DOHH2 (cell line): ENCODE results near the gene IRX2.

Experiments used
- H3F3A ChIP-seq: fragments of 200-600 bp; sonication (generic), shearing (Covaris generic); 2 replicates; pipeline ENCODE4 v1.6.0; 2016; ENCODE audit warnings: antibody characterized with exemption, mild to moderate bottlenecking; ENCODE audit not compliant: control insufficient read depth, insufficient read depth
- H3K27ac ChIP-seq: fragments of 200-600 bp; sonication (generic); 2 replicates; pipeline ENCODE4 v1.5.1; 2014; ENCODE audit warnings: low read depth, mild to moderate bottlenecking, low read length, moderate library complexity
- H3K27me3 ChIP-seq: fragments of 200-600 bp; sonication (generic); 2 replicates; pipeline ENCODE4 v1.6.1; 2014; ENCODE audit warnings: mild to moderate bottlenecking, low read length, mixed read lengths; ENCODE audit not compliant: control insufficient read depth
- H3K36me3 ChIP-seq: fragments of 200-600 bp; sonication (generic); 2 replicates; pipeline ENCODE4 v1.6.1; 2014; ENCODE audit warnings: mild to moderate bottlenecking, low read length, moderate library complexity, mixed read lengths; ENCODE audit not compliant: control insufficient read depth
- H3K4me1 ChIP-seq: fragments of 200-600 bp; sonication (generic); 2 replicates; pipeline ENCODE4 v1.6.1; 2014; ENCODE audit warnings: mild to moderate bottlenecking, low read length, mixed read lengths; ENCODE audit not compliant: control insufficient read depth
- H3K4me2 ChIP-seq: fragments of 200-600 bp; sonication (generic); 2 replicates; pipeline ENCODE4 v1.6.0; 2014; ENCODE audit warnings: mild to moderate bottlenecking, low read length, moderate library complexity
- H3K4me3 ChIP-seq: fragments of 200-600 bp; sonication (generic); 2 replicates; pipeline ENCODE4 v1.5.1; 2014; ENCODE audit warnings: mild to moderate bottlenecking, low read length, mixed read lengths
- H3K79me2 ChIP-seq: fragments of 200-600 bp; sonication (generic); 2 replicates; pipeline ENCODE4 v1.6.1; 2014; ENCODE audit warnings: mild to moderate bottlenecking, low read length, mixed read lengths; ENCODE audit not compliant: control insufficient read depth
- H3K9me2 ChIP-seq: fragments of 200-600 bp; sonication (generic); replicated peaks from 2 replicates; pipeline ENCODE4 v1.6.1; 2014; ENCODE audit warnings: mild to moderate bottlenecking, low read length, mixed read lengths; ENCODE audit not compliant: control insufficient read depth
- H3K9me3 ChIP-seq: fragments of 200-600 bp; sonication (generic); 2 replicates; pipeline ENCODE4 v1.6.1; 2014; ENCODE audit warnings: antibody characterized with exemption, low read length, mixed read lengths; ENCODE audit not compliant: control insufficient read depth, insufficient read depth
- H4K20me1 ChIP-seq: fragments of 200-600 bp; sonication (generic); 2 replicates; pipeline ENCODE4 v1.6.0; 2014; ENCODE audit warnings: low read depth, mild to moderate bottlenecking, antibody characterized with exemption, low read length, moderate library complexity; ENCODE audit not compliant: control insufficient read depth, insufficient read depth
- EZH2phosphoT487 ChIP-seq: fragments of 200-600 bp; sonication (generic); IDR thresholded peaks from 2 replicates; pipeline ENCODE4 v1.6.1; 2017; ENCODE audit warnings: borderline replicate concordance, mild to moderate bottlenecking, antibody characterized with exemption, low read length, moderate library complexity, mixed read lengths
- TF ChIP-seq, protein P1 (sequence below): fragments of 200-600 bp; sonication (generic); IDR thresholded peaks from one replicate; pipeline ENCODE4 v1.5.1; 2014; ENCODE audit warnings: antibody characterized with exemption, mild to moderate bottlenecking, low read depth, low read length; ENCODE audit not compliant: poor library complexity, severe bottlenecking

Gene IRX2

DNA sequence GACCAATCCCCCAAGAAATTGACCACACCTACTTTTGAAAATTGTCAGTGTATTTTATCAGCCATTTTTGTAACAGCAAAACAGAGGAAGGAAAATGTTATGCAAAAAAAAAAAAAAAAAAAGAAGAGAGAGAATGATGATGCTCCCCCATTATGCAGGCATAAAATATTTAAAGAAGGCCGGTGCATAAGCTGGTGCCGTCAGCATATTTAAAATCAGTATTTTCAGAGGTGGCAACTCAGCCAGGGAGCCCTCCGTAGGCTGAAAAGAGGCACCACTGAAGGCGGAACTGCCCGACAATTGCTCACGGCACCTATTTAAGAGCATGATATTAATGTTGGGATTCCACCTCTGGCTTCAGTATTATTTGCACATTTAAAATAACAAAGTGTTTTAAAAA, 33.4 kb downstream of the IRX2 start:
- no peaks in the 10 kb centered on the region for H3F3A ChIP-seq
- TF ChIP-seq, protein P1, sequence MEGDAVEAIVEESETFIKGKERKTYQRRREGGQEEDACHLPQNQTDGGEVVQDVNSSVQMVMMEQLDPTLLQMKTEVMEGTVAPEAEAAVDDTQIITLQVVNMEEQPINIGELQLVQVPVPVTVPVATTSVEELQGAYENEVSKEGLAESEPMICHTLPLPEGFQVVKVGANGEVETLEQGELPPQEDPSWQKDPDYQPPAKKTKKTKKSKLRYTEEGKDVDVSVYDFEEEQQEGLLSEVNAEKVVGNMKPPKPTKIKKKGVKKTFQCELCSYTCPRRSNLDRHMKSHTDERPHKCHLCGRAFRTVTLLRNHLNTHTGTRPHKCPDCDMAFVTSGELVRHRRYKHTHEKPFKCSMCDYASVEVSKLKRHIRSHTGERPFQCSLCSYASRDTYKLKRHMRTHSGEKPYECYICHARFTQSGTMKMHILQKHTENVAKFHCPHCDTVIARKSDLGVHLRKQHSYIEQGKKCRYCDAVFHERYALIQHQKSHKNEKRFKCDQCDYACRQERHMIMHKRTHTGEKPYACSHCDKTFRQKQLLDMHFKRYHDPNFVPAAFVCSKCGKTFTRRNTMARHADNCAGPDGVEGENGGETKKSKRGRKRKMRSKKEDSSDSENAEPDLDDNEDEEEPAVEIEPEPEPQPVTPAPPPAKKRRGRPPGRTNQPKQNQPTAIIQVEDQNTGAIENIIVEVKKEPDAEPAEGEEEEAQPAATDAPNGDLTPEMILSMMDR = no peak
- TF ChIP-seq EZH2phosphoT487 = no peak
- H3K79me2 ChIP-seq = no peaks in the 10 kb centered on the region
- H3K36me3 ChIP-seq = no peaks in the 10 kb centered on the region
- H3K4me2 ChIP-seq = no peak overlapping the region
- H3K27me3 ChIP-seq = no peaks in the 10 kb centered on the region
- H4K20me1 ChIP-seq = no peaks in the 10 kb centered on the region
- H3K4me3 ChIP-seq = no peak overlapping the region
- H3K4me1 ChIP-seq = no peaks in the 10 kb centered on the region
- H3K27ac ChIP-seq = no peak overlapping the region
- H3K9me3 ChIP-seq = peaks cover 14% of the 10 kb centered on the region; the same call in 1 of the 2 replicates
- no peaks in the 10 kb centered on the region for H3K9me2 ChIP-seq

DNA sequence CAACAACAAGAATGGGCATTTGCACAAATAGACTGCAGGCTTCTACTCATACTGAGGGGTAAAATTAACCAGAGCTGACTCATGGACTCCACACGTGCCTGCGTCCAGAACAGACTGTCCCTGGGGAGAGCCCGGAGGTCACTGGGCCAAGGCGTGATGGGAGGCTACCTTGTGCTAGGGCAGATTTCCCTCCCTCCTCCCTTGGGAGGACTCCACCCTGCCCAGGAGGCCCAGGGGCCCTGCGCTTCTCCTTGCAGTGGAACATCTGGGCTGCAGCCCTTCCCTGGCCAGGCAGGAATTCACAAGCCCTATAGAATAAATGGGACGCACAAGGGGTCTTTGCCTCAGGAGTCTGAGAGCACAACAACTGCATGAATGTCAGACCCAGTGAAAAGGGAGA, 35.6 kb downstream of the IRX2 start:
- Histone ChIP-seq H3K4me2 (no peak overlapping the region), H3K9me3 (peaks cover 14% of the 10 kb centered on the region; the same call in 1 of the 2 replicates), H3K79me2 (no peaks in the 10 kb centered on the region), H3K9me2 (no peaks in the 10 kb centered on the region), H3K36me3 (no peaks in the 10 kb centered on the region), H4K20me1 (no peaks in the 10 kb centered on the region), H3K4me1 (no peaks in the 10 kb centered on the region), H3K27me3 (no peaks in the 10 kb centered on the region), H3K27ac (no peak overlapping the region), H3F3A (no peaks in the 10 kb centered on the region), H3K4me3 (no peak overlapping the region)
- TF ChIP-seq EZH2phosphoT487 = no peak
- TF ChIP-seq, protein P1 = no peak

DNA sequence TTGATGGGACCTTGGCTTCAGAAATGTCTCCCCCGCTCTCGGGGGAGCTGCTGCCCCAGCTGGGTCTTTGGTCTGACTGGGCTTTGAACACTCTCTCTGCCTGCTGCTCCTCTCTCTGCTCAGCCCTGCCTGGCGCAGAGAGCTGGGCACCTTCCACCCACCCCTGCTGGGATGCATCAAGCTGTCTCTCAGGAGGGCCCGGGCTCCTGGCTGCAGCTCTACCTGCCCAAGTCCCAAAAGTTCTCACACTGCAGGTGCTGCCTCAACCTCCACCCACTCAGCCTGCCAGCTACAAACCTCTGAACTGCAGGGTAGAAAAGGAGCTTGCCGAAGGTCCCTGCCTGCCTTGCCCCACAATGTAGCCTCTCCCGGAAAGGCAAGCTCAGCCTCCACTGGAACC, 36.7 kb downstream of the IRX2 start:
- no peaks in the 10 kb centered on the region for H3K27me3 ChIP-seq
- no peak overlapping the region for H3K4me3 ChIP-seq
- no peak for TF ChIP-seq EZH2phosphoT487
- TF ChIP-seq, protein P1 = no peak
- H3K36me3 ChIP-seq = no peaks in the 10 kb centered on the region
- H3K9me3 ChIP-seq = peaks cover 14% of the 10 kb centered on the region; the same call in 1 of the 2 replicates
- H3K4me1 ChIP-seq = no peaks in the 10 kb centered on the region
- H3K9me2 ChIP-seq = no peaks in the 10 kb centered on the region
- H3K79me2 ChIP-seq = no peaks in the 10 kb centered on the region
- H3K27ac ChIP-seq = no peak overlapping the region
- H3F3A ChIP-seq = no peaks in the 10 kb centered on the region
- H4K20me1 ChIP-seq = no peaks in the 10 kb centered on the region
- no peak overlapping the region for H3K4me2 ChIP-seq

DNA sequence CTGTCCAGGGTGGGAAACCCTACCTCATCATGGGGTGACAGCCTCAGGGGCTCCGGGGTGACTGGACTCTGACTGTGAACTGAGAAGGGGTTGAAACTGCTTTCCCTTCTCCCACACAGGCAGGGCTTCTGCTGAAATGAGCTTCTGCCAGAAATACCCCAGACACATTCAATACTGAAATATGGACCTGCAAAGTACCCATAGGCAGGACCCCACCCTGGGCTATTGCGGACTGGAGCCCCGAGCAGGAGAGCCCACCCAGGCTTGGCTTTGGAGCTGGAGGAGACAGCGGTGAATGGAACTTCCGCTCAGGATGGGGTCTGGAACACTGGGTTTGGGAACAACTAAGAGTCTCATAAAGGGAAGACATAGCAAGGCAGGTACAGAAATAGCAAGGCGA, 37.5 kb downstream of the IRX2 start:
- H3K9me3 ChIP-seq = peaks cover 14% of the 10 kb centered on the region; the same call in 1 of the 2 replicates
- no peaks in the 10 kb centered on the region for H3K9me2 ChIP-seq
- H4K20me1 ChIP-seq = no peaks in the 10 kb centered on the region
- TF ChIP-seq, protein P1 = no peak
- TF ChIP-seq EZH2phosphoT487 = no peak
- no peaks in the 10 kb centered on the region for H3K36me3 ChIP-seq
- H3K4me1 ChIP-seq = no peaks in the 10 kb centered on the region
- H3K27ac ChIP-seq = no peak overlapping the region
- H3F3A ChIP-seq = no peaks in the 10 kb centered on the region
- no peak overlapping the region for H3K4me3 ChIP-seq
- H3K4me2 ChIP-seq = no peak overlapping the region
- H3K79me2 ChIP-seq = no peaks in the 10 kb centered on the region
- H3K27me3 ChIP-seq = no peaks in the 10 kb centered on the region
